ENCODE data around the gene ATP8A2.

DNA sequence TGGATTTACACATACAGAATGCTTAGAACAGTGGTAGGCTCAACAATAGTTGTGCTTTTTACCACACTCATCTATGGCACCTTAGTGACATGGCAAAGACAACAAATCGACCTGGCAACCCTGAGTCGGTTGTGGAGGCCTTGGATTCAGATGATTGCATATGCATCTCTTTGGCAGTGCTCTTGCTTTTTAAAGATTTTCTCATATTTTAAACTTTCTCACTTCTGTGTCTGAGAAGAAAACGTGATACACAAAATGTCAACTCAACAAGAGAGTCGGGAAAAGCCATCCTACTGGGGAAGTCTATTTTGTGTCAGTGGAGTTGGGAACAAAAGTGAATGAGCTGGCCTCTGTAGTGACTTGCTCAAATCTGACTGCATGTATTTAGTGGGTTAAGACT lies 85.8 kb downstream of the ATP8A2 start:
- TF ChIP-seq, protein P1, sequence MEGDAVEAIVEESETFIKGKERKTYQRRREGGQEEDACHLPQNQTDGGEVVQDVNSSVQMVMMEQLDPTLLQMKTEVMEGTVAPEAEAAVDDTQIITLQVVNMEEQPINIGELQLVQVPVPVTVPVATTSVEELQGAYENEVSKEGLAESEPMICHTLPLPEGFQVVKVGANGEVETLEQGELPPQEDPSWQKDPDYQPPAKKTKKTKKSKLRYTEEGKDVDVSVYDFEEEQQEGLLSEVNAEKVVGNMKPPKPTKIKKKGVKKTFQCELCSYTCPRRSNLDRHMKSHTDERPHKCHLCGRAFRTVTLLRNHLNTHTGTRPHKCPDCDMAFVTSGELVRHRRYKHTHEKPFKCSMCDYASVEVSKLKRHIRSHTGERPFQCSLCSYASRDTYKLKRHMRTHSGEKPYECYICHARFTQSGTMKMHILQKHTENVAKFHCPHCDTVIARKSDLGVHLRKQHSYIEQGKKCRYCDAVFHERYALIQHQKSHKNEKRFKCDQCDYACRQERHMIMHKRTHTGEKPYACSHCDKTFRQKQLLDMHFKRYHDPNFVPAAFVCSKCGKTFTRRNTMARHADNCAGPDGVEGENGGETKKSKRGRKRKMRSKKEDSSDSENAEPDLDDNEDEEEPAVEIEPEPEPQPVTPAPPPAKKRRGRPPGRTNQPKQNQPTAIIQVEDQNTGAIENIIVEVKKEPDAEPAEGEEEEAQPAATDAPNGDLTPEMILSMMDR (IDR thresholded peaks at IDR 0.05) = no peak
- TF ChIP-seq EZH2 (IDR thresholded peaks at IDR 0.05) = no peak

Measured in neural progenitor cell (in vitro differentiated cells).